ENCODE measurements around the gene MAGOHB.

MAGOHB gene

DNA sequence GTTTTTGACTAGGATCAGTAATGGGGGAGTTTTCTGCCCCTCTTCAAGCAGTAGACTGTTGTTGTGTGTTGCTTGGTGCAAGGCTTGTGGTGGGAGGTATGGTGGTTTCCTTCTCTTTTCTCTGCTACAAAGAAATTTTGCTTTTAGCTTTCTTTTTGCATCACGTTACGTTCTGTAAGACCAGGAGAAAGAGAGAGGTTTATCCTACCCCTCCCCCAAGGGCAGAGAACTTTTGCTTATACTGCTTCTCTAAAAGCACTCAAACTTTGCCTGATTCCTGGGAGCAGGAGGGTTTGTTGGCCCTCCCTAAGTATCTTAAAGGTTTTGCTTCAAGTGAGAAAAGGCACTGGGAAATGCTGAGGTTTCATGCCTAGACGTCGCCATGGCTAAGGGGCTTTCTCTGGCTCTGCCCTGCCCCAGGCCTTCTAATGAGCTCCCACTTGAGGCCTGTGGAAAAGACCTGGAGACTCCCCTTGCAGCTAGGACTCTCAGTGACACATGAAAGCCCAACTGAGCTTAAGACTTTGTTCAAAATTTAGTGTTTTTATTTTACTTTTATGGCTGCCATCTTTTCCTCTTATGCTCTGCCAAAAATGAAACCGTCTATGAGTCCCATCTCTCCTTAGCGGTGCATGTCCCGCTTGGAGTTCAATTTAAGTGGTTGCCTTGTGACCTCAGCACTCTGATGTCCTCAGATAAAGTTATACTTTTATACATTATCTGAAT is 58.5 kb downstream of the MAGOHB start:
- Histone ChIP-seq H3K9me3 (replicated peaks in 1 of 11) (peaks cover 13 to 27% (median 24%) of the 10 kb centered on the region in 11 experiments; a peak in 21 of 22 replicates), H3K27me3 (peaks cover 0 to 4% (median 0%) of the 10 kb centered on the region in 11 experiments; a peak in 1 of 22 replicates), H4K20me1 (no peaks in the 10 kb centered on the region), H3K27ac (no peak overlapping the region), H3K36me3 (no peaks in the 10 kb centered on the region), H3K9ac (no peak overlapping the region), H3K4me1 (peaks cover 4 to 30% (median 20%) of the 10 kb centered on the region in 10 experiments; a peak in 19 of 20 replicates), H3K4me2 (0 out of 22 replicates have a peak overlapping the region, but pooled peaks of 1 of the 11 experiments have one; percentile 4), H3K4me3 (no peak overlapping the region)
- no peak for TF ChIP-seq Cebpa-rat (IDR thresholded peaks at IDR 0.05)

DNA sequence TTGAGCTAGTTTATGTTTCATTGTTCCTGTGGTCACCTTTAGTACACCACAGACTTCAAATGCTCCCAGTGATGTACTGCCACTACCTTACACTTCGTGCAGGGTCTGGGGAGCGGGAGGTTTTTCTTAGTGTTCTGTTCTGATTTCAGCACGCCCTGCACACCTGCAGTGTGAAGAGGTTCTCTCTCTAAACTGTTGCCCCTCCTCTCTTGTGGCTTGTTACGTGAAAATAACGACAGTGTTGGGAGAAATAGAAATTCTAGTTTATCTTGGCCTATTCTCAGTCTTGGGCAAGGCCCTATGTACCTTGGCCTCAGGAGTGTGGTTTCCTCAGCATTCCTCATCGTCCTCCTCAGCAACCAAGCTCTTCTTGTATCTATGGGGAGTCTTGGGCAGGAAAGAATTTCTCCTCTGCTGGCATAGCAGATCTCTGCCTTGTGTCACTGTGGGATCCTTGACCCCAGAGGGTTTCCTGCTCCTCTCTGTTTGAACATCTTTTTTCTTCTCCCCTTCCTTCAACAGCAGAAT is 59.1 kb downstream of the MAGOHB start:
- TF ChIP-seq Cebpa-rat (IDR thresholded peaks at IDR 0.05), result no peak
- H4K20me1 ChIP-seq, result no peaks in the 10 kb centered on the region
- H3K36me3 ChIP-seq, result no peaks in the 10 kb centered on the region
- H3K4me3 ChIP-seq, result no peak overlapping the region
- 0 out of 22 replicates have a peak overlapping the region, but pooled peaks of 1 of the 11 experiments have one; percentile 4 for H3K4me2 ChIP-seq
- H3K9me3 ChIP-seq (replicated peaks in 1 of 11), result peaks cover 13 to 27% (median 24%) of the 10 kb centered on the region in 11 experiments; a peak in 21 of 22 replicates
- peaks cover 2 to 23% (median 14%) of the 10 kb centered on the region in 10 experiments; a peak in 19 of 20 replicates for H3K4me1 ChIP-seq
- peaks cover 0 to 4% (median 0%) of the 10 kb centered on the region in 11 experiments; a peak in 1 of 22 replicates for H3K27me3 ChIP-seq
- no peak overlapping the region for H3K27ac ChIP-seq
- H3K9ac ChIP-seq, result no peak overlapping the region
